PC-3 (cell line): ENCODE data around the gene TUBA3D.
"Not testable (repeated sequence)": the region's sequence is repeated elsewhere in the genome, so short reads cannot be mapped to it uniquely, and the experiment has no call there.

Experiments
- CTCF ChIP-seq: fragments of 300-600 bp; sonication (generic); conservative IDR thresholded peaks from 2 replicates; pipeline ENCODE4 v1.5.1; 2017; ENCODE audit warnings: antibody characterized with exemption, low read depth, mild to moderate bottlenecking, low read length
- EZH2 ChIP-seq: fragments of 300-600 bp; sonication (generic); IDR thresholded peaks from one replicate; pipeline ENCODE4 v1.6.1; 2017; ENCODE audit warnings: antibody characterized with exemption, mild to moderate bottlenecking, low read length; ENCODE audit not compliant: unreplicated experiment

- not testable (repeated sequence) for TF ChIP-seq EZH2, CTCF
Observed at GRCh38 chr2:131527131-131528001, 51.4 kb downstream of the TUBA3D start, which contains the start of gene CCDC74A.
